SK-N-SH treated with all-trans-retinoic acid at 6 μM for 48 hours (cell line): ENCODE data around the gene CRAT.

Source experiments
- BACH2 ChIP-seq: fragments of 250-450 bp; sonication (Bioruptor Pico); IDR thresholded peaks from 2 replicates; pipeline ENCODE4 v1.9.0; 2021; ENCODE audit warnings: mild to moderate bottlenecking, borderline replicate concordance
- RARB ChIP-seq: fragments of 250-450 bp; sonication (Bioruptor Pico); IDR thresholded peaks from 2 replicates; pipeline ENCODE4 v1.8.0; 2021; ENCODE audit warnings: mild to moderate bottlenecking, moderate library complexity
- ZC3H10 ChIP-seq: fragments of 250-450 bp; sonication (Bioruptor Pico); IDR thresholded peaks from 2 replicates; pipeline ENCODE4 v1.5.1; 2021; ENCODE audit warnings: mild to moderate bottlenecking, moderate library complexity
- TF ChIP-seq, protein P1 (sequence below): fragments of 250-450 bp; sonication (Bioruptor Pico); IDR thresholded peaks from 2 replicates; pipeline ENCODE4 v1.5.0; 2020; ENCODE audit warnings: mild to moderate bottlenecking, moderate library complexity

DNA sequence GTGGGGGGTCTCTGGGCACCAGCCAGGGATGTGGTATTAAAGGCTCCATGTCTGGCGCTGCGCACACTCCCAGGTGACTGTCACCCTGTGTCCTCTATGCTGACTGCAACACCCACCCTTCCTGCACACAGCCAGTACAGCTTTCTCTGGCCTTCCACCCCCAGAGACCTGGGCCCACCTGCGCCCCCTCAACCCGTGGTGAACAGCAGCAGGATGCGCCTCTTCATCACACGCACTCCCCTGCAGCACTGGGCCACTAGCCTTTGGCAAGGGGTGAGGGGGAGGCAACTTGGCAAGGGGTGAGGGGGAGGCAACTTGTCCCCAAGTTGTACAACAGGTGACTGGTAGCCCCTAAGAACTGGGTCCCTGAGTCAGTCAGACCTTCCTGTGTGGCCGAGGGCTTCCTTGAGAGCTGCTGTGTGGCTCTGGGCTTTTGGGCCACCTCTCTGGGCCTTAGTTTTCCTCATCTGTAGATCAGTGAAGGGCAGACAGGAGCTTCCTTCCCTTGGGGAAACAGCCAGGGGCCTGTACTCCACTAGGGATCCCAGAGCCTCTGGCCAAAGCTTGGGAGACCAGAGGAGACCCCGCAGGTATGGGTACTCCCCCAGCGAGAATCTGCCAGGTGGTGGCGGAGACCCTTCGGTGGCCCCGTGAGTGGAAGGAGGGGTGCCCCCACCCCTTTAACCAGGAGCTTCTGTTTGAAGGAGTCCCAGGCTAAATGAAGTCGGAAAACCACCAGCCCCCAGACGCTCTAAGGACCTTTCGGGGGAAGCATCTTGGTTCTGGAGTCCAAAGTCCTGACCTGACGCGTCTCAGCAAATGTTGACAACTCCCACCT lies 4.5 kb downstream of the CRAT start:
- TF ChIP-seq ZC3H10 (CRISPR knock-in tag), result no peak
- no peak for TF ChIP-seq BACH2 (CRISPR knock-in tag)
- no peak for TF ChIP-seq RARB (CRISPR knock-in tag)
- TF ChIP-seq, protein P1, sequence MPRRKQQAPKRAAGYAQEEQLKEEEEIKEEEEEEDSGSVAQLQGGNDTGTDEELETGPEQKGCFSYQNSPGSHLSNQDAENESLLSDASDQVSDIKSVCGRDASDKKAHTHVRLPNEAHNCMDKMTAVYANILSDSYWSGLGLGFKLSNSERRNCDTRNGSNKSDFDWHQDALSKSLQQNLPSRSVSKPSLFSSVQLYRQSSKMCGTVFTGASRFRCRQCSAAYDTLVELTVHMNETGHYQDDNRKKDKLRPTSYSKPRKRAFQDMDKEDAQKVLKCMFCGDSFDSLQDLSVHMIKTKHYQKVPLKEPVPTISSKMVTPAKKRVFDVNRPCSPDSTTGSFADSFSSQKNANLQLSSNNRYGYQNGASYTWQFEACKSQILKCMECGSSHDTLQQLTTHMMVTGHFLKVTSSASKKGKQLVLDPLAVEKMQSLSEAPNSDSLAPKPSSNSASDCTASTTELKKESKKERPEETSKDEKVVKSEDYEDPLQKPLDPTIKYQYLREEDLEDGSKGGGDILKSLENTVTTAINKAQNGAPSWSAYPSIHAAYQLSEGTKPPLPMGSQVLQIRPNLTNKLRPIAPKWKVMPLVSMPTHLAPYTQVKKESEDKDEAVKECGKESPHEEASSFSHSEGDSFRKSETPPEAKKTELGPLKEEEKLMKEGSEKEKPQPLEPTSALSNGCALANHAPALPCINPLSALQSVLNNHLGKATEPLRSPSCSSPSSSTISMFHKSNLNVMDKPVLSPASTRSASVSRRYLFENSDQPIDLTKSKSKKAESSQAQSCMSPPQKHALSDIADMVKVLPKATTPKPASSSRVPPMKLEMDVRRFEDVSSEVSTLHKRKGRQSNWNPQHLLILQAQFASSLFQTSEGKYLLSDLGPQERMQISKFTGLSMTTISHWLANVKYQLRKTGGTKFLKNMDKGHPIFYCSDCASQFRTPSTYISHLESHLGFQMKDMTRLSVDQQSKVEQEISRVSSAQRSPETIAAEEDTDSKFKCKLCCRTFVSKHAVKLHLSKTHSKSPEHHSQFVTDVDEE (CRISPR knock-in tag), result no peak
